ENCODE measurements around the gene EDEM3.
"Not testable (repeated sequence)": the region's sequence is repeated elsewhere in the genome, so short reads cannot be mapped to it uniquely, and the experiment has no call there.

Gene EDEM3

DNA sequence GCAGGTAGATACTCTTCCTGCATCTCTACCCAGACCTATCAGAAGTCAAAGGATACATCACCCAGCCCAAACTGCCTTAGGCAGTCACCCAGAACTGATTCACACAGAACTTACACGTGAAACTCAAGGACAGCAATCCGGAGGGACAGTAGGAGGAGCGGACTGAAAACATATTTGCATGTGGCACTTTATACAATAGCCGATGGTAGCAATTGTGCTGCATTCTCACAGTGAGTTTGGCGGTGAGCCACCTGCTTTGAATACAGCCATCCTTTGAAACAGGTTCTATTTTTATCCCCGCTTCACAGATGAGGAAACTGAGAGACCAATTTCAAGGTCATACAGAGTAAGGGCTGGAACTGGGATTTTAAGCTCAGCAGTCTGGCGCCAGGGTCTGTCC is 69.5 kb downstream of the EDEM3 start:
- DNase-seq (ENCODE audit: insufficient read length, low spot score): no peak
- no peak for FAIRE-seq
- TF ChIP-seq POLR2A (IDR thresholded peaks at IDR 0.05; ENCODE audit: low read depth, low read length): no peak

DNA sequence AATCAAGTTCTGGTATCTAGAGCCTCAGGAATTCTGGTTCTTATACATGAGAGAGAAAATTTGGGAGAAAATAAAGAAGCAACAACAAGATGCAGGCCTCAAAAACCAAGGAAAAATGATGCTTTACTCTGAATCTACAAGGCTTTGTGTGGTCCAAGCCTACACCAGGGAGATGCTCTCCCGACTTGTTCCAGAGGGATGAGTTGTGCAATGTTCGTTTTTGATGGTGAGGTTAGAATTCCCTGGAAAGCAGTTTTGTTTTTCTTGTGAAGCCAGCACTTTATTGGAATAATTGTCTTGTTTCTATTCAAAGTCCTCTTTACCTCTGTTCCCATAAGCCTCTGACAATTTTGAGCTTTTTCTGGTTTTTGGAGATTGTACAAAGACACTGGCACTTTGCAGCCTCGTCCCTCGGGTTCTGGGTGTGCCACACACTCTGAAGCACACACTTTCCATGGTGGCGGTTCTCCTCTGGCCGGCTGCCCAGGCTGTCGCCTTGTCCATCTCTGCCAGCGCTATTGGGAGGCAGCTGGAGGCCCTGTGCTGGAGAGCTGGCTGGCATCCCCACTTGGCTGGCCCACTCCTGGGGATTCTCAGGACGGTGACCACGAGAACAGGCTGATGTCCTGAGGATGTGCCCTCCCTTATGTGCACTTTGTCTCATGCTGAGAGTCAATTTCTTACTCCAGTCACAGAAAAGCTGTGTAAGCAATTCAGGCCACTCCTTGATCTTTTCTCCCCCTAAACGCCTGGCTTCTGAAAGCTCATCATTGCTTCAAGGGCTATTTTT is 70.2 kb downstream of the EDEM3 start:
- DNase-seq (ENCODE audit: insufficient read length, low spot score) (no peak), FAIRE-seq (no peak)
- no peak for TF ChIP-seq POLR2A (IDR thresholded peaks at IDR 0.05; ENCODE audit: low read depth, low read length)

DNA sequence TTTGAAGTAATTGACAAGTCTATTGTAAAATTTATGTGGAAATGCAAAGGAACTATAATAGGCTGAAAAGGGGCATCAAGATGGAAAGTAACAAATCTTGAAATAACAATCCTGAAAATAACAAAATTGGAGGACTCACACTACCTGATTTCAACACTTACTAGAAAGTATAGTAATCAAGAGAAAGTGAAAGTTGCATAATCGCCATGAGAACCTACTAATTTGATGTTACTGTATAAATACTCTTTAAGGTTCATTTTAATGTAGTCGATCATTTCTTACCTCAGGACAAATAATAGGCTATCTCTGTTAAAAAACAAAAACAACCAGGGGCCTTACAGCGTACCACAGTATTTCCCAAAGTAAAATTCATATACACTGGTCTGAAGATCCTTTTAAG is 71.7 kb downstream of the EDEM3 start:
- DNase-seq (ENCODE audit: insufficient read length, low spot score): no peak
- TF ChIP-seq POLR2A (IDR thresholded peaks at IDR 0.05; ENCODE audit: low read depth, low read length): no peak
- no peak for FAIRE-seq

DNA sequence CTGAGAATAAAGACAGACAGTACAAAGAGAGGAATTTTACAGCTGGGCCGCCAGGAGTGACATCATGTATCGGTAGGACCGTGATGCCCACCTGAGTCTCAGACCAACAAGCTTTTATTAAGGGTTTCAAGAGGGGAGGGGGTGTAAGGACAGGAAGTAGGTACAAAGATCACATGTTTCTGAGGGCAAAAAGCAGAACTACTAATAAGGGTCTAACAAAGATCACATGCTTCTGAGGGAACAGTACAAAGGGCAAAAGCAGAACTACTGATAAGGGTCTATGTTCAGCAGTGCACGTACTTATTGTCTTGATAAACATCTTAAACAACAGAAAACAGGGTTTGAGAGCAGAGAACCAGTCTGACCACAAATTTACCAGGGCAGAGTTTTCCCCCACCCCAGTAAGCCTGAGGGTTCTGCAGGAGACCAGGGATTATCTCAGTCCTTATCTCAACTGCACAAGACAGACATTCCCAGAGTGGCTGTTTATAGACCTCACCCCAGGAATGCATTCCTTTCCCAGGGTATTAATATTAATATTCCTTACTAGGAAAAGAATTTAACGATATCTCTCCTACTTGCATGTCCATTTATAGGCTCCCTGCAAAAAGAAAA is 73.9 kb downstream of the EDEM3 start:
- not testable (repeated sequence) for FAIRE-seq; DNase-seq (ENCODE audit: insufficient read length, low spot score)

DNA sequence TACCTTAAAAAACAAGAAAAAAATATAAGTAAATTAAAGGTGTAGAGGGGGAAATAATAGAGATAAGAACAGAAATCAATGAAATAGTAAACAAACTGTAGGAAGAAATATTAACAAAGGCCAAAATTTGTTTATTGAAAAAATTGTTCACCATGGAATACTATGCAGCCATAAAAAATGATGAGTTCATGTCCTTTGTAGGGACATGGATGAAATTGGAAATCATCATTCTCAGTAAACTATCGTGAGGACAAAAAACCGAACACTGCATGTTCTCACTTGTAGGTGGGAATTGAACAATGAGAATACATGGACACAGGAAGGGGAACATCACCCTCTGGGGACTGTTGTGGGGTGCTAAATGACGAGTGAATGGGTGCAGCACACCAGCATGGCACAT is 75.2 kb downstream of the EDEM3 start:
- not testable (repeated sequence) for DNase-seq (ENCODE audit: insufficient read length, low spot score); FAIRE-seq

DNA sequence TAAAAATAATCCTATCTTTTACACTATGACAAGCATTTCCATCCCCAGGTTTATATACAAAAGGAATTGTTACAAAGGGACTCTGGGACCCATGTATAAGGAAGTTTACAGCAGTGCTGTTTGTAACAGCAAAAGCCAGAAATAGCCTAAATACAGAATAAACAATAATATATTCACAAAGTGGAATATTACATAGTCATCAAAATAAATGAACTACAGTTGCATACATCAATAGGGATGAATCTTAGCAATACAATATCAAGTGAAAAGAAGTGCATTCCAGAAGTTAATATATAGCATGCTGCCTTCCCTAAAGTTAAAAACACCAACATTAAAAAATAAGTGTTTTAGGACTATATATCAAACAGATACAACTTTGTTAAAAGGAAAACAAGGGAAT is 77.3 kb downstream of the EDEM3 start:
- DNase-seq (ENCODE audit: insufficient read length, low spot score) (no peak), FAIRE-seq (no peak)
- TF ChIP-seq POLR2A (IDR thresholded peaks at IDR 0.05; ENCODE audit: low read depth, low read length): no peak

DNA sequence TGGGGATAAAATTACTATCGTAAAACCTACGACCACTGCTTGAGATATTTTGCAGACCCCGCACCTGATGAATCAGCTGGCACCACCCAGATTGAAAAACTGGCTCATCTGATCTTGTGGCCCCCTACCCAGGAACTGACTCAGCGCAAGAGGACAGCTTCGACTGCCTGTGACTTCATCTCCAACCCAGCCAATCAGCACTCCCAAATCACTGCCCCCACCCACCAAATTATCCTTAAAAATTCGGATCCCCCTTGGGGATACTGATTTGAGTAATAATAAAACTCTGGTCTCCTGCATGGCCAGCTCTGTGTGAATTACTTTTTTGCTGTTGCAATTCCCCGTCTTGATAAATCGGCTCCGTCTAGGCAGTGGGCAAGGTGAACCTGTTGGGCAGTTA is 81.4 kb downstream of the EDEM3 start:
- FAIRE-seq: no peak
- no peak for TF ChIP-seq POLR2A (IDR thresholded peaks at IDR 0.05; ENCODE audit: low read depth, low read length)
- no peak for DNase-seq (ENCODE audit: insufficient read length, low spot score)

DNA sequence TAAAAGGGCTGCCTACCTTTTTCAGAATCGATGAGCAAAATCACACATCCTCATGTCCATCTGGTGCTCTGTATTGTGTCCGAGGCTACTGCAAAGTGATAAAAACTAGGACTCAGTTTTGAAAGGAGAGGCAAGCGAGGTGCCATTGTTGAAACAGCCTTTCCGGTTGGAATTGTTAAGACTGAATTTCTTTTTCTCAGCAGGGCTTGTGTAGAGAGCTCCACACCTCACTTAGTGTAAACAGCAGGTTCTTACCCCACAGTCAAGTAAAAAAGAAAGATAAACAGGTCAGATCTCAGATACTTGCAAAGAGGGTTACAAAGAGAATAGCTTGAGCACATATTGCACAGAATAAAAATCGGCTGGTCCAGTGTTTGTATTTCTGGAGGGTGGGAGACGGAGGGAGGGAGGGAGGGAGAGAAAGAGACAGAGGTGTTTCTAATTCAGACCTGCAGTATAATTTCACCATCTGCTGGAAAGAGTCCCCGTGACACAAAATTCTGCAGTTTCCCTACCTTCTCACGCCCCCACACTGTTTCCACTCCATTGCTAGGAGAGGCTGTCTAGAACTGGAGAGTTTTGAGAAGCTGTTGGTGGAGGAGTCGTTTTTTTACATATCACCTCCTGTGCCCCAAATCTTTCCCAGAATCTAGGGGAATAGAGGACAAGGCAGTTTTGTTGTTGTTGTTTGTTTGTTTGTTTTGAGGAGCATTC is 82.5 kb downstream of the EDEM3 start:
- no peak for FAIRE-seq
- no peak for DNase-seq (ENCODE audit: insufficient read length, low spot score)
- no peak for TF ChIP-seq POLR2A (IDR thresholded peaks at IDR 0.05; ENCODE audit: low read depth, low read length)

DNA sequence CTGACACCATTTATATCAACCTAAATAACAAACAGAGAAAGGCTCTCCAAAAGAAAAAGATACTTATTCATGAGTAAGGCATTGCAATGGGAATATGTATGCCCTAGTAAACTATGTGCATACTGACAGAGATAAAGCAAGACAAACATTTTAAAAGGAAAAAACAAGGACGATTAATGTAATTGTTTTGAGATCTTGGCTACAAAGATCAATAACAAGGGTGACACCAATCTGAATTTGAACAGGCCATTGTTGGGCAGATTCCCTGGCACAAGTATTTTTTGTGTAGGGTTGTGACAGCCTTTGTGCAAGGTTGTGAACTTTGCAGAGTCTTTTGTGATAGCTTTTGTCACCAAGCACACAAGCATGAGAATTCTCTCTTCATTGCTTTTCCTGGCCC is 85.3 kb downstream of the EDEM3 start:
- FAIRE-seq (no peak), DNase-seq (ENCODE audit: insufficient read length, low spot score) (no peak)
- no peak for TF ChIP-seq POLR2A (IDR thresholded peaks at IDR 0.05; ENCODE audit: low read depth, low read length)

DNA sequence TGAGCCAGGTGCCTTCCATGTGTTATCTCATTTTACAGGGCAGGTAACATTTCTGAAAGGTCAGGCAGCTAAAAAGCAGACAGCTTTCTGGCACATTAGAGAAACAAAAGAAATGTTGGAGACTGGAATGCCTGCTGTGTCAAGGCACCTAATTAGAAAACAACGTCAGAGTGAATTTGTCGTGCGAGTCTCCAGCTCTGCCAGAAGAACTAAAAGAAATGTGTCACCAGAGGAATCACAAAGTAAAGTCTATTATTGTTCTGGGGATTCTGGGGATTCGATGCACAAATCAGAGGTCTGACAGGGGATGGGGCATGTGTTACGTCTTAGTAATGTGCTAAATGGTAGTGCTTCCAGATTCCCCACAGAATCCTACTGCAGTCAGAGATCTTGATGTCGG is 89.3 kb downstream of the EDEM3 start:
- FAIRE-seq: no peak
- TF ChIP-seq POLR2A (IDR thresholded peaks at IDR 0.05; ENCODE audit: low read depth, low read length): no peak
- no peak for DNase-seq (ENCODE audit: insufficient read length, low spot score)

DNA sequence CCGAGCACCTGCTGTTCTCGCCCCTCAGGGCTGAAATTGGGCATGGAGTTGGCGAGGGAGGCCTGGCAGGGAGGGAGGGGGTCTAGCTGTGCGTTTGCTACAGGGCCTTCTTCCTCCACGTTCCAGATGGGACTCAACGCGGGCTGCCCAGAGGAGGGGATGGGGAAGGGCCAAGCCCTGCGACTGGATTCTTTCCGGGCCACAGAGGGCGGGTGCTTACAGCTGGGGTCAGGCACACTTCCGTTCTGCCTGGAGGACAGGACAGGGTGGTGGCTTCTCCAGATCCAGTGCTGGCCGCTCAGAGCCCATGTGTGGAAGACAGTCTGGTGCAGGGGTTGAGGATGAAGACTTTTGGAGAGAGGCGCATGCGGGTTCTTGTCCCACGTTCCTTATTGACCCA is 90.0 kb downstream of the EDEM3 start:
- no peak for TF ChIP-seq POLR2A (IDR thresholded peaks at IDR 0.05; ENCODE audit: low read depth, low read length)
- no peak for FAIRE-seq
- DNase-seq (ENCODE audit: insufficient read length, low spot score): no peak

DNA sequence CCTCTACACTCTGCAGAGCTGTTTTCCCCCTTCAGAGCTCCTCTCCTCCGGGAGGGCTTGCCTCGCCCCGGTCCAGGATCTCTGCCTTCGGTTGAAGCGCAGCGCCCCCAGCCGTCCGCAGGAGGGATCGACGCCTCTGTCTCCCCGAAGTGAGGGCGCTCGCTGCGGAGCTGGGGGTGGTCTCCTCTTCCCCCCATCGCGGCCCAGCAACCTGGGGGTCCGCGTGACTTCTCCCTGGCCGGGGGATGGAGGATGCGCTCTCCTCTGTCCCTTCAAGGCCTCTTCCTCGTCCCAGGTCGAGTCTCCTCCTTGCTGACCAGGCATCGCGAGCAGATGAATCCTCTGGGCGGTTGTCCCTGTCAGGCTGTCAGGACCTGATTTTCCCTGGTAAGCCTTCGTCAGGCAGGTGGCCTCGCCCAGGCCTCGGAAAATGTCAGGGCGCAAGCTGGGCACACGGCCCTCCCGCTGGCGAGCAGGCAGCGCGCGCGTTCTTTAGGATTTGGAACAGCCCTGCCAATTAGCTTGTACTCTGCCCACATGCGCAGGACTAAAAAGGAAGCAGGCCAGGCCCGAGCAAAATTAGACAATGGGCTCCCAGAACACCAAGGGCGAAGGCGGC is 90.5 kb downstream of the EDEM3 start:
- no peak for FAIRE-seq
- no peak for TF ChIP-seq POLR2A (IDR thresholded peaks at IDR 0.05; ENCODE audit: low read depth, low read length)
- peak; percentile 77 for DNase-seq (ENCODE audit: insufficient read length, low spot score)

DNA sequence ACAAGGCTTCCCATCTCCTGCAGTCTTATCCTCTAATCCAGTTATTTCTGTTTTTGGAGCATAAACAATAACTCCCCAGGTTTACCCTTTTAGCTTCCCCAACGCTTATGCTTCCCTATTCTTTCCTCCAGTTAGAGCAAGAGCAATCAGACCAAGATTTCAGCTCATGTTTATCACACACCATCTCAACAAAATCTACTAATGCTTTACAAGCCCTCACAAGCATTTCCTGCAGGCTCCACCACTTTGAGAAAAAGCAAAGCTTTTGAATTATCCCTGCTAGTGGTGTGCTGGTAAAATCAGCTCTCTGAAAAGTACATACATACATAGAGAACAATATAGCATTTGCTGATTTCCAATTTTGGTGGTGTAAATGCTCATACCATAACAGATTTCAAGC is 92.9 kb downstream of the EDEM3 start:
- TF ChIP-seq POLR2A (IDR thresholded peaks at IDR 0.05; ENCODE audit: low read depth, low read length): no peak
- DNase-seq (ENCODE audit: insufficient read length, low spot score): no peak
- no peak for FAIRE-seq

DNA sequence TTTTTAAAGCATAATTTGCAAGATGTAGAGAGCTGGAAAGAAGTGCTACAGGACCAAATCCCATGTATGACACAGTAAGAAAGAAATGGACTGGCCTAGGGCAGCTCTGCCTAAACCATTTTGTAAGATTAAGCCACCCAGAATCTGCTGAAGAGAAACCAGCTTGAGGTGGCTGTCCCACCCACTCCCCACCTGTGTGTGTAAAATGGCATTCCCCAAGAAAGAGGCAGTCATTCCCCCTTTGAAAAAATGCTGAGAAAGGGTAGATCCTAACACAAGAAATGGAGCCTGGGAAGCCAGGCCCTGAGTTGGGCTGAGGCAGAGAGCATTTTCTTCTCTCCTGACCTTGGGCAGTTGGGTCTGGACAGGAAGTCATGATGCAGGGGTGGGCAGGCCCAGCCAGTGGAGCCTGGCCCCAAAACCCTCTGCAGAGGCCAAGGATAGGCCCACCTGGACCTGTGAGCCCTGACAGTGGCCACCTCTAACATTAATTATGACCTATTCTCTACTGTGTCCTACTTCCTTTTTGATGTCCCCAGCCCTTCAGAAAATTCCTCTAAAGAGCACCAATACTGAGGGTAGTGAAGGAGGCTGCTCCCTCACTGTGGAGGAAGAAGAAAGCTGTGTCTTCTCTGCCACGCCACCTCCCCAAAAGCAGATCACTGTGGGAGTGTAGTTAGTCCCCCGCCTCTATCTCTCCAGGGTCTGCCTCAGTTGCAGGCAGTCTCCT is 94.0 kb downstream of the EDEM3 start:
- TF ChIP-seq POLR2A (IDR thresholded peaks at IDR 0.05; ENCODE audit: low read depth, low read length): no peak
- DNase-seq (ENCODE audit: insufficient read length, low spot score) (no peak), FAIRE-seq (no peak)

Data from H54 (cell line).